GM12878 (cell line): ENCODE results near the gene ARID1A. TPM values are rescaled to one million over a fixed set of nuclear protein-coding genes. Genes with fewer than 3 reads are reported as not detected.
A peak's percentile ranks its signal among the peaks of the same experiment; 100 is the strongest.

Experiments
- BHLHE40 ChIP-seq, 2 experiments: fragments of 450-650 bp in 1 of 2; IDR thresholded peaks; 2 replicates each; pipeline ENCODE4 v1.6.1; 2011 to 2017; ENCODE audit warnings: low read depth in 2 of 2, borderline replicate concordance in 1 of 2, improper control_type of control experiment in 1 of 2, low read length in 1 of 2, mild to moderate bottlenecking in 1 of 2
- EED ChIP-seq: sonication (generic); IDR thresholded peaks from 2 replicates; pipeline ENCODE4 v1.6.1; 2016; ENCODE audit warnings: antibody characterized with exemption, low read depth
- JUNB ChIP-seq: IDR thresholded peaks from 2 replicates; pipeline ENCODE4 v1.6.1; 2016; ENCODE audit warnings: antibody characterized with exemption, mild to moderate bottlenecking
- KLF5 ChIP-seq: fragments of 450-650 bp; IDR thresholded peaks from 2 replicates; pipeline ENCODE4 v1.6.1; 2014; ENCODE audit warnings: mild to moderate bottlenecking; ENCODE audit not compliant: partially characterized antibody
- MEF2A ChIP-seq: IDR thresholded peaks from 2 replicates; pipeline ENCODE4 v1.6.1; 2011; ENCODE audit warnings: low read depth, mild to moderate bottlenecking, low read length, moderate library complexity; ENCODE audit not compliant: insufficient read depth
- MLLT1 ChIP-seq: fragments of 450-650 bp; IDR thresholded peaks from 2 replicates; pipeline ENCODE4 v1.6.1; 2016; ENCODE audit warnings: mild to moderate bottlenecking
- MYB ChIP-seq: fragments of 150-350 bp; IDR thresholded peaks from 2 replicates; pipeline ENCODE4 v1.6.1; 2014; ENCODE audit warnings: mild to moderate bottlenecking, low read depth, low read length, borderline replicate concordance
- PAX5 ChIP-seq: IDR thresholded peaks from 2 replicates; pipeline ENCODE4 v1.6.1; 2011; ENCODE audit warnings: low read depth, low read length, borderline replicate concordance
- PRDM15 ChIP-seq: fragments of 450-650 bp; formaldehyde crosslinking; IDR thresholded peaks from 2 replicates; pipeline ENCODE4 v1.4.0; 2020; ENCODE audit warnings: mild to moderate bottlenecking, moderate library complexity
- RBBP5 ChIP-seq: fragments of 200-600 bp; sonication (generic); conservative IDR thresholded peaks from 2 replicates; pipeline ENCODE4 v1.6.1; 2016
- SIN3A ChIP-seq: IDR thresholded peaks from 2 replicates; pipeline ENCODE4 v1.6.1; 2012; ENCODE audit warnings: low read depth, low read length, improper control_type of control experiment
- SP1 ChIP-seq: IDR thresholded peaks from one replicate; pipeline ENCODE4 v1.6.1; 2011; ENCODE audit warnings: low read depth, low read length
- SPI1 ChIP-seq: IDR thresholded peaks from 2 replicates; pipeline ENCODE4 v1.6.1; 2011; ENCODE audit warnings: low read depth, mild to moderate bottlenecking, low read length, moderate library complexity, borderline replicate concordance; ENCODE audit not compliant: insufficient read depth
- SRF ChIP-seq, 2 experiments: IDR thresholded peaks; 2 replicates each; pipeline ENCODE4 v1.6.1; 2011; ENCODE audit warnings: low read depth in 2 of 2, low read length in 2 of 2, mild to moderate bottlenecking in 1 of 2, moderate library complexity in 1 of 2
- SUPT20H ChIP-seq: IDR thresholded peaks from 2 replicates; pipeline ENCODE4 v1.6.1; 2011; ENCODE audit warnings: low read depth, mild to moderate bottlenecking, low read length, moderate library complexity, borderline replicate concordance; ENCODE audit not compliant: control insufficient read depth
- TARDBP ChIP-seq: IDR thresholded peaks from 2 replicates; pipeline ENCODE4 v1.6.1; 2016; ENCODE audit warnings: borderline replicate concordance
- ZBTB33 ChIP-seq: fragments of 450-650 bp; IDR thresholded peaks from 2 replicates; pipeline ENCODE4 v1.6.1; 2017; ENCODE audit warnings: mild to moderate bottlenecking
- ZNF687 ChIP-seq: fragments of 450-650 bp; IDR thresholded peaks from 2 replicates; pipeline ENCODE4 v1.6.1; 2017; ENCODE audit warnings: mild to moderate bottlenecking, moderate library complexity
- polyA plus RNA-seq, 11 experiments: library from polyadenylated mRNA; depleted of rRNA in 4 of 11; unstranded in 6 of 11; stranded (reverse) in 5 of 11; fragments of >200 nt; fragmentation: Nextera tagmentation in 4 of 11; fragmentation: Illumina TruSeq in 1 of 11; extraction: Ambion mirVana in 4 of 11; extraction: Trizol in 1 of 11; gene quantifications; 1 replicate in 1 of 11; 2 replicates in 10 of 11; pipeline versions ENCODE4 v1.2.1 to v1.2.3, GENCODE V29; 2011 to 2016; ENCODE audit warnings: inconsistent platforms in 2 of 11, missing spikeins in 2 of 11, low read depth in 1 of 11
- total RNA-seq, 4 experiments: library from RNA; depleted of rRNA in 3 of 4; stranded (reverse); fragments of >200 nt in 3 of 4; fragmentation: Illumina TruSeq in 1 of 4; extraction: Trizol in 1 of 4; gene quantifications; 2 replicates each; pipeline versions ENCODE4 v1.2.1 to v1.2.3, GENCODE V29; 2013 to 2021

ARID1A gene
- total and polyA plus RNA-seq, 10 of the 15 experiments (the other 5 are each of a cell fraction or from before 2014, with no cell fraction given): 10.0 to 98.0 (median 23.5) TPM

- TF ChIP-seq BHLHE40 (IDR thresholded peaks at IDR 0.05; ENCODE audit: borderline replicate concordance in 1 of 2, low read depth in 2 of 2, low read length in 1 of 2): peak in 1 of 2 experiments; percentile 79; a peak in 3 of 4 replicates
- TF ChIP-seq SUPT20H: no peak
- no peak for TF ChIP-seq RBBP5
- peak; percentile 73 for TF ChIP-seq TARDBP
- TF ChIP-seq SRF (IDR thresholded peaks at IDR 0.05; ENCODE audit: low read depth in 2 of 2, low read length in 2 of 2): 0 out of 4 replicates have a peak, but pooled peaks of 1 of the 2 experiments have one; percentile 20
- peak; percentile 79 for TF ChIP-seq MEF2A
- no peak for TF ChIP-seq SPI1
- TF ChIP-seq PAX5: peak; percentile 89
- TF ChIP-seq MLLT1: peak; percentile 27; the same call in 1 of the 2 replicates
- no peak for TF ChIP-seq JUNB
- TF ChIP-seq ZBTB33: no peak
- TF ChIP-seq EED: peak; percentile 77
- peak; percentile 91 for TF ChIP-seq KLF5
- TF ChIP-seq MYB: no peak
- TF ChIP-seq ZNF687: peak; percentile 72
- TF ChIP-seq SIN3A: peak; percentile 96
- no peak for TF ChIP-seq PRDM15
- TF ChIP-seq SP1: peak; percentile 100
These were observed at the start of gene ARID1A (continued) for GRCh38 chr1:26695356-26696118.
